Spleen (tissue), 11 donors: Measurements from ENCODE around the gene EFCAB11. TPM values are rescaled to one million over a fixed set of nuclear protein-coding genes. Genes with fewer than 3 reads are reported as not detected.

ENCODE experiments used
- DNase-seq: peaks from one replicate; pipeline ENCODE4 v3.0.0-alpha.2; 2020
- H3K27ac ChIP-seq, 8 donors: fragments of 200-600 bp; sonication (generic) in 7 of 8; 1 replicate in 4 of 8; 2 replicates in 4 of 8; pipeline versions ENCODE4 v1.5.0 to v1.8.0; 2016 to 2021; ENCODE audit warnings: inconsistent platforms in 4 of 8, mild to moderate bottlenecking in 4 of 8, moderate library complexity in 1 of 8
- H3K27me3 ChIP-seq, 7 donors: fragments of 200-600 bp; sonication (generic) in 6 of 7; replicated peaks in 1 of 7; 1 replicate in 4 of 7; 2 replicates in 3 of 7; pipeline versions ENCODE4 v1.5.0 to v1.8.0; 2016 to 2021; ENCODE audit warnings: inconsistent platforms in 3 of 7, mild to moderate bottlenecking in 1 of 7
- H3K36me3 ChIP-seq, 6 donors: fragments of 200-600 bp; sonication (generic) in 5 of 6; 1 replicate in 4 of 6; 2 replicates in 2 of 6; pipeline versions ENCODE4 v1.5.0 to v1.8.0; 2016 to 2021; ENCODE audit warnings: inconsistent platforms in 2 of 6
- H3K4me1 ChIP-seq, 6 donors: fragments of 200-600 bp; sonication (generic) in 5 of 6; 1 replicate in 3 of 6; 2 replicates in 3 of 6; pipeline versions ENCODE4 v1.5.0 to v1.8.0; 2016 to 2021; ENCODE audit warnings: inconsistent platforms in 3 of 6
- H3K4me3 ChIP-seq, 8 donors: fragments of 200-600 bp; sonication (generic) in 7 of 8; 1 replicate in 4 of 8; 2 replicates in 4 of 8; pipeline versions ENCODE4 v1.5.0 to v1.8.0; 2016 to 2021; ENCODE audit warnings: inconsistent platforms in 4 of 8, mild to moderate bottlenecking in 4 of 8, moderate library complexity in 2 of 8
- H3K9me3 ChIP-seq, 8 donors: fragments of 200-600 bp; sonication (generic) in 7 of 8; 1 replicate in 4 of 8; 2 replicates in 4 of 8; pipeline versions ENCODE4 v1.5.0 to v1.8.0; 2016 to 2021; ENCODE audit warnings: inconsistent platforms in 4 of 8
- CTCF ChIP-seq, 11 experiments: fragments of 200-600 bp in 7 of 11; fragments of 450-650 bp in 4 of 11; sonication (generic) in 4 of 11; IDR thresholded peaks in 8 of 11; conservative IDR thresholded peaks in 3 of 11; 1 replicate in 7 of 11; 2 replicates in 4 of 11; pipeline versions ENCODE4 v1.4.0 to v1.8.0; 2016 to 2021; ENCODE audit warnings: antibody characterized with exemption in 11 of 11, inconsistent platforms in 4 of 11, mild to moderate bottlenecking in 1 of 11
- POLR2A ChIP-seq, 3 donors: fragments of 450-650 bp; IDR thresholded peaks; one replicate each; pipeline ENCODE4 v1.5.1; 2017; ENCODE audit warnings: antibody characterized with exemption in 3 of 3, mild to moderate bottlenecking in 1 of 3
- POLR2AphosphoS5 ChIP-seq, 3 donors: sonication (generic); formaldehyde crosslinking; IDR thresholded peaks; one replicate each; pipeline ENCODE4 v1.5.1; 2017; ENCODE audit warnings: antibody characterized with exemption in 3 of 3
- WGBS, 5 donors: extraction: QIAGEN DNeasy Blood & Tissue Kit in 3 of 5; methylation state at CpG; one replicate each; pipeline versions ENCODE4 v1.1.5 to v1.1.7; 2013 to 2018; 5-methylcytosine and 5-hydroxymethylcytosine counted together
- intact Hi-C: fragments of 100-400 bp; cut with DNase I; formaldehyde crosslinking; loops from one replicate; pipeline ENCODE4 v1.15.0; 2023; ENCODE audit warnings: low total_unique reads
- polyA plus RNA-seq, 3 donors: library from polyadenylated mRNA; stranded (reverse); fragments of 200-250 nt; gene quantifications; one replicate each; pipeline ENCODE4 v1.2.1, GENCODE V29; 2013
- total RNA-seq, 7 donors: library from RNA; depleted of rRNA in 3 of 7; stranded (reverse); fragments of >200 nt in 3 of 7; fragmentation: NEBNext Ultra II Directional in 4 of 7; extraction: Animal tissue kit (Norgen Biotek cat#: 25700) in 4 of 7; gene quantifications; one replicate each; pipeline versions ENCODE4 v1.1.0 to v1.2.1, GENCODE V29; 2016 to 2021
- donor health status: healthy with polysubstance abuse.
- donor health status: DM: no; HTN: no; CAD: no; lungs with moderate emphysema.
- donor health status: DM: no; HTN: no; CAD: no.
- donor health status: Bipolar disorder and iron deficiency.
- donor health status: healthy.
- donor health status: DM: no; HTN: no; CAD: no.
- donor health status: DM: yes; HTN: yes; CAD: no.

Gene EFCAB11
- total and polyA plus RNA-seq, 10 donors, result 2.5 to 13.7 (median 7.4) TPM

GRCh38 chr14:89955745-89956660, 1.5 kb upstream of the EFCAB11 start, which contains the start of gene TDP1:
TSS of gene TDP1 (plus strand) at chr14:89955927. CDS start at chr14:89963115, 7,188 bp downstream.
- H3K4me3 ChIP-seq, result peak within 1 kb of the TSS; percentile 87 to 98 (median 93)
- no peaks in the 10 kb centered on the region for H3K27me3 ChIP-seq
- no peaks in the 10 kb centered on the region for H3K9me3 ChIP-seq
- H3K4me1 ChIP-seq, result peaks cover 12 to 59% (median 36%) of the 10 kb centered on the region in 6 donors
- intact Hi-C loops, result no loop called here
- H3K36me3 ChIP-seq, result peaks cover 0 to 16% (median 3%) of the 10 kb centered on the region in 6 donors
- peak in 7 of 11 experiments; percentile 8 to 57 (median 24) for TF ChIP-seq CTCF (IDR thresholded peaks at IDR 0.05 in 8 of 11, conservative IDR thresholded peaks at IDR 0.05 in 3 of 11)
- TF ChIP-seq POLR2AphosphoS5 (IDR thresholded peaks at IDR 0.05), result peak; percentile 95 to 97 (median 96)
- peak in 2 of 3 donors; percentile 59 to 85 for TF ChIP-seq POLR2A (IDR thresholded peaks at IDR 0.05)
- peak; percentile 100 for DNase-seq
- H3K27ac ChIP-seq, result peak within 1 kb of the TSS; percentile 91 to 98 (median 96)
- 0 to 1% (median 0%) methylated on average over 32 to 84 of the region's 84 CpGs for WGBS, 5 donors

GRCh38 chr14:89955022-89955744, 653 bp upstream of the EFCAB11 start:
- intact Hi-C loops, result no loop called here
- Histone ChIP-seq H3K27ac (peak overlapping the region; percentile 91 to 98 (median 96)), H3K4me1 (peaks cover 12 to 52% (median 31%) of the 10 kb centered on the region in 6 donors), H3K4me3 (peak overlapping the region; percentile 87 to 98 (median 93)), H3K27me3 (no peaks in the 10 kb centered on the region), H3K9me3 (no peaks in the 10 kb centered on the region), H3K36me3 (peaks cover 0 to 21% (median 3%) of the 10 kb centered on the region in 6 donors)
- WGBS, 5 donors, result 1 to 8% (median 3%) methylated on average over 20 of the region's 20 CpGs
- DNase-seq, result no peak
- TF ChIP-seq CTCF (IDR thresholded peaks at IDR 0.05 in 8 of 11, conservative IDR thresholded peaks at IDR 0.05 in 3 of 11) (no peak), POLR2A (IDR thresholded peaks at IDR 0.05) (no peak), POLR2AphosphoS5 (IDR thresholded peaks at IDR 0.05) (no peak)

GRCh38 chr14:89953602-89954001, 928 bp downstream of the EFCAB11 start:
- DNase-seq, result no peak
- H3K4me1 ChIP-seq, result peaks cover 12 to 39% (median 26%) of the 10 kb centered on the region in 6 donors
- no peak overlapping the region for H3K27ac ChIP-seq
- TF ChIP-seq POLR2A (IDR thresholded peaks at IDR 0.05) (no peak), POLR2AphosphoS5 (IDR thresholded peaks at IDR 0.05) (no peak), CTCF (IDR thresholded peaks at IDR 0.05 in 8 of 11, conservative IDR thresholded peaks at IDR 0.05 in 3 of 11) (no peak)
- H3K4me3 ChIP-seq, result peak overlapping the region in 3 of 8 donors; percentile 87 to 93 (median 90)
- H3K27me3 ChIP-seq, result no peaks in the 10 kb centered on the region
- WGBS, 5 donors, result 57 to 74% (median 67%) methylated on average over 1 of the region's 1 CpG
- no peaks in the 10 kb centered on the region for H3K9me3 ChIP-seq
- intact Hi-C loops, result no loop called here
- peaks cover 0 to 35% (median 3%) of the 10 kb centered on the region in 6 donors for H3K36me3 ChIP-seq
